Activated naive CD8-positive, alpha-beta T cell treated with anti-CD3 and anti-CD28 coated beads, Interleukin-2, amount 50 U/mL, for 16 hours (primary cell): ENCODE data around the gene BRMS1.
"Not testable (repeated sequence)": the region's sequence is repeated elsewhere in the genome, so short reads cannot be mapped to it uniquely, and the experiment has no call there.

Source experiments
- DNase-seq: peaks from one replicate; pipeline ENCODE4 v3.0.0-alpha.2; 2020; ENCODE audit warnings: low read depth, low spot score

BRMS1 gene

DNA sequence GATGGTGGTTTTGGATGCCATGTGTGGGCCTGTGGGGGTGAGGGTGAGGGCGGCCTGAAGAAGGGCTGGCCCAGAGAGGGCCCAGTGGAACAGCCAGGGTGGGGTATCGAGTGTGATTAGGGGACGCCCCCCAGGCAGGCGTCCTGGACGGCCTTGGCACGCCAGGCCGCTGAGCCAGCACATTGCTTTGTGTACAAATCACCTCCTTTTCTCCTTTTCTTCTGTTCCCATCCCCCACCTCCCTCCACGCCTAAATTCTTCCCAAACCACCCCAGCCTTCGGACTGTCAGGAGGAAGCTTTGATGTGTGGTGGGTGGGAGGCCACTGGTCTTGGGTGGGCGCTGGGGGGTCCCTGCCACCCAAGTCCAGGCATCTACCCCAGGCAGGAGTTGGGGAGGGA is 20.2 kb downstream of the BRMS1 start:
- DNase-seq: no peak

DNA sequence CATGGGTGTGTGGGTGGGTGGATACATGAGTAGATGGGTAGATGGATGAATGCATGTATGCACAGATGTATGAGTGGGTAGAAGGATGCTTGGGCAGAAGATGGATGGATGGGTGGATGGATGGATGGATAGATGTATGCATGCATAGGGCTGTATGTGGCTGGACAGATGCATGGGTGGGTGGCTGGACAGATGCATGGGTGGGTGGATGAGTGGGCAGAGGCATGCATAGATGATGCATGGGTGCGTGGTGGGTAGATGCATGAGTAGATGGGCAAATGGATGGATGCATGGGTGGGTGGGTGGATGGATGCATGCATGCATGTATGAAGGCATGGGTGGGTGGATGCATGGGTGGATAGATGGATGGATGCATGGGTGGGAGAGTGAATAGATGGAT is 21.2 kb downstream of the BRMS1 start:
- DNase-seq: no peak

DNA sequence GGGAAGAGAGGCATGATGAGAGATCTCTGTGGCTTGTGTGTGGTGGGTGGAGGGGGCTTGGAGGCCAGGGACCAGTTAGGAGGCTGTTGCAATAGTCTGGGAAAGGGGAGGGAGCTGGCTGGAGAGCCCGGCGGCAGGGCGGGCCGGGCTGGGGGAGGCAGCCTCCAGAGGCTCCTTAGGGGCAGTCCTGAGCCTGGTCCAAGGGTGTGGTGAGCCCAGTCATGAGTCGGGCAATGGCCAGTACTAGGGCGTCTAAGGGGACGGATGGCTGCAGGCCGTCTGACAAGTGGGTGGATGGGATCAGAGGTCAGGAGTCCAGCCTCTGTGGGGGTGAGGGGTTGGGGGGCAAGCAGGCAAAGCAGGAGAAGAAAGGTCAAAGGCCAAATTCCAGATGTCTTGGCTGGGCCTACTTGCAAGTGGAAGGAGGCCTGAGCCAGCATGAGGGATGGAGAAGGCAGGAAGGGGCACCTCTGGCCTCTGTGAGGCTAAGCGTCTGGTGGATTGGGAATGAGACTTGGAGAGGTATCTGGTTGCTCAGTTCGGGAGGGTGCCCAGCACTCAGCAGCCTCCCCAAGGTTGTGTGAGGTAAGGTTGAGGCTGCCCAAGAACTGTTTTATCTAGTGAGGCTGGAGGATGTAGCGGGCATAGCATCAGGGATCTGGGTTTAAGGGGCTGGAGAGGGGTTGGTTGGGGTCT is 22.0 kb downstream of the BRMS1 start:
- DNase-seq: no peak

DNA sequence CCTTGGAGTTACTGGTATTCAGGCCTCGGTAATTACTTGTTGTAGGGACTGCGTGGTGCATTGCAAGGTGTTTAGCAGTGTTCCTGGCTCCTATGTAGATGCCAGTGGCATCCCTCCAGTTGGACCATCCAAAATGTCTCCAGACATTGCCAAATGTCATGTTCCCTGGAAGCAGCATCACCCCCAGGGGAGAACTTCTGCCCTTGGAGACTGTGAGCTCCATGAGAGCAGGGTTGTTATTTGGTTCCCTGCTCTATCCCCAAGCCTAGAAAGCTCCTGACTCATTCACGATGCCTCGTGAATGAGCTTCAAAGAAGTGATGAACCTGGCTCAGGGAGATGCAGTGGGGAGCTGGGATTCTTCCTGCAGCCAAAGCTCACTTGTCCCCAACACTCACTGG is 23.3 kb downstream of the BRMS1 start:
- no peak for DNase-seq

DNA sequence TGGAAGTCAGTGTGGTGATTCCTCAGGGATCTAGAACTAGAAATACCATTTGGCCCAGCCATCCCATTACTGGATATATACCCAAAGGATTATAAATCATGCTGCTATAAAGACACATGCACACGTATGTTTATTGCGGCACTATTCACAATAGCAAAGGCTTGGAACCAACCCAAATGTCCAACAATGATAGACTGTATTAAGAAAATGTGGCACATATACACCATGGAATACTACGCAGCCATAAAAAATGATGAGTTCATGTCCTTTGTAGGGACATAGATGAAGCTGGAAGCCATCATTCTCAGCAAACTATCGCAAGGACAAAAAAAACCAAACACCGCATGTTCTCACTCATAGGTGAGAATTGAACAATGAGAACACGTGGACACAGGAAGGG is 24.2 kb downstream of the BRMS1 start:
- not testable (repeated sequence) for DNase-seq

DNA sequence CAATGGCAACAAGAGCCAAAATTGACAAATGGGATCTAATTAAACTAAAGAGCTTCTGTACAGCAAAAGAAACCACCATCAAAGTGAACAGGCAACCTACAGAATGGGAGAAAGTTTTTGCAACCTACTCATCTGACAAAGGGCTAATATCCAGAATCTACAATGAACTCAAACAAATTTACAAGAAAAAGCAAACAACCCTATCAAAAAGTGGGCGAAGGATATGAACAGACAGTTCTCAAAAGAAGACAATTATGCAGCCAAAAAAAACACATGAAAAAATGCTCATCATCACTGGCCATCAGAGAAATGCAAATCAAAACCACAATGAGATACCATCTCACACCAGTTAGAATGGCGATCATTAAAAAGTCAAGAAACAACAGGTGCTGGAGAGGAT is 24.6 kb downstream of the BRMS1 start:
- not testable (repeated sequence) for DNase-seq

DNA sequence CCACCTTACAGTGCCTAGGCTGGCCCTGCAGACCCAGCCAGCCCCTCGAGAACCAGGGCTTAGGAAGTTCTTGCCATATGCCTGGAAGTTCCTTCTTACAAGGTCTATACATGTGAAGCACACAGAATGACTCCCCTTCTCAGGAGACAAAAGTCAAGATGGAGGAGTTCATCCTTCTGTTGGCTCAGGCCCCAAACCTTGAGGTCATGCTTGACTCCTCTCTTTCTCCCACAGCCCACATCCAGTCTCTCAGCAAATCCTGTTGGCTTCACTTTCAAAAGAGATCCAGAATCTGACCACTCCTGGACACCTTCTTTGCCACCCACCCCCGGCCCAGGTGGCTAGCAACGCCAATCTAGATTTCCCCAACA is 26.3 kb downstream of the BRMS1 start:
- no peak for DNase-seq

DNA sequence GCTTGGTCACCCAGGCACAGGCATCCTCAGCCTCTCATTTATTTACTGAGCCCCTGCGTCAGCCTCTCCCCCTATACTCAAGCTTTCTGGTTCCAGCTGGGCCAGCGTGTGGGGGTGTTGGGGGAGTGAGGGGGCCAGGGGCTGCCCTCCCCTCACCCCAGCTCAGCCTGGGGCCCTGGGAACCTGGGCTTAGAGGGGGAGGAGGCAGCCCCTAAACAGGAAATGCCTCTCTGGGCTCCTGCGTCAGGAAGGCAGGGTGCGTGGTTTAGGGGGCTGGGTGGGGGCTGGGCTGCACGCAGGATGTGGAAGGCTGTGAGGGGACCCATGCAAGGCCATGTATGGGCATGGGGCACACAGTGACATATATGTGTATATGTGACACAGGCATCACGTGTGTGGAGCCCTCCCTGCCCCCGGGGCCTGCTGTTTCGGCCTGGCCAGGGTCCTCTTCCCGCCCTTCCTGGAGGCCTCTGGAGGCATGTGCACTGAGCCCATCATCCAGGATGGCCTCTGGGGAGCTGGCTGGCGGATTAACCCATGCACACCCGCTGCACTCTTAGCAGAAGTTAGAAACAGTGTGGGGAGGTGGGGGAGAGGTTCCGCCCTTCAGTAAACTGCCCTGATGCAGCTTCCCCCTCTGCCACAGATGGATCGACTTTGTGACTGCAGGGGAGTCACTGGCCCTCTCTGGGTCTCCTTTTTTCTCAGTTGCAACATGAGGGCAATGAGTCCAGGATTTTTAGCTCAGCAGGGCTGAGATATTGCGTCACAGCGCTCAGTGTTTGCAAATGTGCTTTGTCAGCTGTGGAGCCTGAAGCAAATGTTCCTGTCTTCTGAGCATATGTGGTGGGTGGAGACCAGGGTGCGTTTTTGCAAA is 26.9 kb downstream of the BRMS1 start:
- DNase-seq: no peak

DNA sequence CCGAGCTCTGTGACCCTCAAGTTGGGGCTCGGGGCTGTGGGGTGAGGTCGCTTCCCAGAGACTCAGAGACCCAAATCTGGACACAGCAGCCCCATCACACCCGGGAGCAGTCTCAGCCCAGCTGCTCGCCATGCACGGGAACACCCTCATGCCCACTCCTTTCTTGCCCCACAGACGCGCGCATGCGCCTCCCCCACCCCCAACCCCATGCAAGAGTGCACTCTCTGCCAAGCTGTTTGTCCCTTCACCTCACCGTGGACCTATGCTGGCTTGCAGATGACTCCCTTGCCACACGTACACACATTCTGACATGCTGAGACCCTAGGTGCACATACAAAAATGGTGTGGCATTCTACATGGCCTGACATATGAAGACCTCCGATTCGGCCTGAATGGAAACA is 27.6 kb downstream of the BRMS1 start:
- no peak for DNase-seq

DNA sequence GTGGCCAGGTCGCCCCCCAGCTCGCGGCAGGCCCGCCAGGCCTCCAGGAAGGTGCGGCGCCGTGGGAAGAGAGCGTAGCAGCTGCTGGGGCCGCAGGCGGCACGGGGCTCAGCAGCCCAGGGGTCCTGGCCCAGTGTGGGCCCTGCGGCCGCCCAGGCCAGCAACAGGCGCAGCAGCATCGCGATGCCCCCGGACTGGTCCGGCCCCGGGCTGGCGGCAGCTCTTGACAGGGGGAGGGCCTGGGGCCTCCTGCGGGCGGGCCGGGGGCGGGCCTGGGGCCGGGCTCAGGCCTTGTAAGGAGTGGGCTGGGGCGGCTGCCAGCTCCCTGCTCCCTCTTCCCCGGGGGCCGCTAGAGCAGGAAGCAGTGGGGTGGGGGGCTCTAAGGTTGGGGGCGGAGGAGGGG is 28.1 kb downstream of the BRMS1 start, which contains the start of gene CD248:
Gene CD248 (minus strand): TSS at position 196 of the 403 bp plus-strand sequence. CDS start 17 bp downstream, at position 179.
- no peak for DNase-seq

DNA sequence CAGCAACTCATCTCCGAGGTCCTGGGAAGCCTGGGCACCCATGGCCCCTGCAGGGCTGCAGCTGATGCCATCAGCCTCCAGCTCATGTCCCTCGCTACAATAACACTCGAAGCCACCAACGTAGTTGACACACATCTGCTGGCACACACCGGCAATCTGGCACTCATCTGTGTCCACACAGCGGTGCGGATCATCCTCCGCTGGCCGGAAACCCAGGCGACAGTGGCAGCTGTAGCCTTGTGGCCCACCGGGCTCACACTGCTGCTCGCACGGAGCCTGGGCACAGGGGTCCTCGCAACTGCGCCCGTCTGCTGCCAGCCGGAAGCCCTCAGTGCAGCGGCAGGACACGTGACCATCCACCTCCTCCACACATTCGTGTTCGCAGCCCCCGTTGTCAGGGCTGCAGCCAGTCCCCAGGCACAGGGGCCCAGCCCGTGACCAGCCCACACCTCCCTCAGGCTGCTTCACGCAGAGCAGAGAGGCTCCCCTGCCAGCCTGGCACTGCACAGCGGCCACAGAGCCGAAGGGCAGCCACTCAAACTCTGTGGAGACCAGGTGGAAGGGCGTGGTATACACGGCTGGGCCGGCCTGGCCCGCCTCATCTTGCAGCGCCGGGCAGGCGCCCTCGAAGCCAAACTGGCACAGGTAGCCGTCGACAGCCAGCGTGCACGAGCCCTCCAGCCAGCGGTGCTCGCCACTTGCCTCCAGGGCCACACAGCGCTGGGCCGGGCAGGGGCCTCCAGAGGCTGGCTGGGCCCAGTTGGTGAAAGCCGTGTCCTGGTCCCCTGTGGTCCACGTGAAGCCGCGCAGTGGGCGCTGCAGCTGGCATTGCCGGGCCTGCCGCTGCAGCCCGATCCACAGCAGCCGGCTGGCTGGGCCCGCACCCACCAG is 28.7 kb downstream of the BRMS1 start:
- DNase-seq: no peak

DNA sequence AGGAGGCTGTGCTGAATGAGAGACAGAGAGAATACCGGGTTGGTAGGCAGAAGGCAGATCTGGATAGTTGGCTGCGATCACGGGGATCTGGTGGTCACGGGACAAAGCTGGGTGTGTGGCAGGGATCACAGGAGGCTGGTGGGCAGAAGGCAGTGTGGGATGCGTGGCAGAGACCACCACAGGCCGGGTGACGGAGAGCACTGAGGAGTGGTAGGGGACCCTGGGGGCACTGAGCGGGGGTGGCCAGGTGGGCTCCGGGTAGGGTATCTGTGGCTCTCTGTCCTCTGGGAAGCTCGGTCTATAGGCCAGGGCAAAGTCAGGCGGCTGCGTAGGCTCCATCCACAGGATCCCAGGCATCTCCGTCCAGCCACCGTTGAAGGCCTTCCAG is 29.4 kb downstream of the BRMS1 start:
- no peak for DNase-seq

DNA sequence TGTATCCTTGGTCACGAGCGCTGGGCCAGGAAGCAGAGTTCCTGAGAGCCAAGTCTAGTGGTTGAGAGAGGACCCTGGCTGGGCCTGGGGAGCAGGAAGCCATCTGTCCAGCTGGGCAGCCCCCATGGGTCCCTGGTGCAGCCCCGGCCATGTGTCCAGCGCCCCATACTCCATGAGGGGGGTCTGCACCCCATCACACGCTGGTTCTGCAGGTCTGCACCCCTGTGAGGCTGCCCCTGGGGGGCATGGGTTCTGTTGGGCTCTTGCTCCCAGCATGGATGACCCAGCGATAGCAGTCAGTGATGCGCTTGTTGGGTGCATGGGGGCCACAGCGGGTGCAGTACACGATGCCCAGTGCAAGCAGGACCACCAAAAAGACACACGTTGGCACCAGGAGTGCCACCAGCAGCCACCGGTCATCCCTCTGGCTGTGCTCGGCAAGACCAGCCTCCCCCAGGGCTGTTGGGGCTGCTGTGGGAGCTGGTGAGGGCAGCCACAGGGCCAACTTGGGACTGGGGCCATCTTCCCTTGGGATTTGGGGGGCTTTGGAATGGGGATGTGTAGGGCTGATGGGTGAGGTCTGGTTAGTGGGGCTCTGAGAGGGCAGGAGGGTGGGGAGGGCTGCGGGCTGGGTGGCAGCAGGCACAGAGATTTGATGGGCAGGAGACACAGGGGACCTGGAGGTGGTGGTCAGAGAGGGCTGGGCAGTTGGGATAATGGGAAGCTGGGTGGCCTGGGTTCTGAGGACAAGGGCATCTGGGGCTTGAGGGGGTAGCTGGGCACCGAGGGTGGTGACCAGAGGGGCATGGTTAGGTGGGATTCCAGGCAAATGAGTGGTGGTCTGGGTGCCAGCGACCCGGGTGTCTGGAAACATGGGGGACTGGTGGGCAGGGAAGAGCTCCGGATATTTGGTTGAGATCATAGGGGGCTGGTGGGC is 30.1 kb downstream of the BRMS1 start:
- DNase-seq: no peak

DNA sequence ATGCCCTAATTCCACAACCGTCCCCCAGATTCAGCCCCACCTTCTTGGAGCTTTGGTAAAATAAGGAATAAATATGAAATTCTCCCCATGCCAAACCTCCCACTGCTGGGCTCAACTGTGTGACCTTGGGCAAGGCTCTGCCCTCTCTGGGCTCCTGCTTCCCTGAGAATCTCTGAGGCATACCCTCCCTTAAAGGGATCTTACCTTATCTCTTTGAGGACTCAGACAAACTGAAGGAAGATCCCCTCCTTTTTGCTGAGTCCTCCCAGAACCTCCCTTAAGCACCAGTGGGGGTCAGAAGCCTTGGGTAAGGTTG is 30.8 kb downstream of the BRMS1 start:
- no peak for DNase-seq

DNA sequence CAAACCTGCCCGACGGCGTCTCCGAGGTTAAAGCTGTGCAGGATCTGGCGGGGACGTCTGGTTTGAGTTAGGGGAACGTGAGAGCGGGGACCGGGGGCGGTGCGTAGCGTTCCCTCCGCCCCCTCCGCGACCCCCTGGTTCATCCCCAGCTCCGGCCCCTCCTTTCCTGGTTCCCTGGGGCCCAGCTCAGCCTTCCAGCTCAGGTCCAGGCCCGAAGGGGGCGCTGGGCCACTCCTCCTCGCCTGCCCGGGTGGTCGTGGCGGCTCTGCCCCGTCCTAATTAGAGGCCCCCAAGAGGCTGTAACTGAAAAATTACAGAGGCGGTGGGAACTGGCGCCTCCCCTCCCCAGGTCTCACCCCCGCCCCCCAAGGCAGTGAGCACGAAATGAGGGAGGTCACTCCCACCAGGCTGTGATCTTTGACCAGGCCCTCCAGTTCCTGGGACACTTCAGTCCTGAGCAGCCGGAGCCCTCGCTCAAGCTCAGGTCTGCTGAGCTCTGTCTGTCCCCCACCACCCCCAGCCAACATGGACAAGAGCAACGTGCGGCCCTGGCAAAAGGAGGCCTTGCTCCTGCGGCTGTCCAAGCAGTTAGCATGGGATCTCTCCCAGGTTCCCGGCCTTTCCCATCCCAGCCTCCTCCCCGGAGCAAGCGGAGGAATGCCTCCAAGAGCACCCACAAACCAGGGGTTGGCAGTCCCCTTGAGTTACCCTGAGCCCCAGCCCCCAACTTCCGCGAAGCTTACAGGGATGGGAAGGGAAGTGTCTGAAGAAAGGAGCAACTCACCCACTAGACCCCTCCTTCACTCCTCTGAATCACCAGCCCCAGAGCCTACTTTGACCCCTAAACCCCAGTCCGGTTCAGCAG is 31.4 kb downstream of the BRMS1 start:
- DNase-seq: no peak

DNA sequence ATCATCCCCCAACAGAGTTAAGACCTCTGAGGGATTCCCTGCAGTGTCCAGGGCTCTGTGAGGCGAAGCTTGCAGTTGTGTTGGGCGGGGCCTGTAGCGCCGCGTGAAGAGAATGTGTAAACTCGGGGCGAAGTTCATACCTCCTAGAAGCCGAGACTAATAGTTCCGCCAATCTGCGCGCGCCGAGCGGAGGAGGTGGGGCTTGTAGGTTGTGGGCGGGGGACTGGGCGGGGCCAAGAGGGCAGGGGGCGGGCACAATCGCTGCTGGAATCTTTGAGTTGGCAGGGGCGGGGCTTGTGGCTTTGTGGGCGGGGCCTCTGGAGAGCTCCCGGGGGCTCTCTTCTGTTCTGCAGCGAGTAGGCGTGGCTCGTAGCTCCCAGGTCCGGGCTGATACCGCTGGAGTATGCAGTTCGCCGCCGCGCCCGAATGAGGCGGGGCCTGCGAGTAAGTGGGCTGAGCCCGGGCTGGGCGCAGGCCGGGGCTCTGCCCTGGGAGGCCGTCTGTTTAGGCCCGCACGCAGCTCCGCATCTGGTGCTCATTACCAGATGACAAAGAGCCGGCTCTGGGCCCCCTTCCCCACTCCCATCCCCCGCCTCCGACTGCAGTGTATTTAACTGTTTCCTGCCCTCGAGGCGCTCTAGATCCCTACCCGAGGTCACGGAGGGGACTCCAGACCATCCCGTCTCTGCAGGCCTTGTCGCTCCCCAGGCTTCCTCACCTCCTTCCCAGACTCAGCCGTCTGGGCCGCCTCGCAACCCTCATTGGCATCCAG is 32.2 kb downstream of the BRMS1 start:
- peak; percentile 98 for DNase-seq

DNA sequence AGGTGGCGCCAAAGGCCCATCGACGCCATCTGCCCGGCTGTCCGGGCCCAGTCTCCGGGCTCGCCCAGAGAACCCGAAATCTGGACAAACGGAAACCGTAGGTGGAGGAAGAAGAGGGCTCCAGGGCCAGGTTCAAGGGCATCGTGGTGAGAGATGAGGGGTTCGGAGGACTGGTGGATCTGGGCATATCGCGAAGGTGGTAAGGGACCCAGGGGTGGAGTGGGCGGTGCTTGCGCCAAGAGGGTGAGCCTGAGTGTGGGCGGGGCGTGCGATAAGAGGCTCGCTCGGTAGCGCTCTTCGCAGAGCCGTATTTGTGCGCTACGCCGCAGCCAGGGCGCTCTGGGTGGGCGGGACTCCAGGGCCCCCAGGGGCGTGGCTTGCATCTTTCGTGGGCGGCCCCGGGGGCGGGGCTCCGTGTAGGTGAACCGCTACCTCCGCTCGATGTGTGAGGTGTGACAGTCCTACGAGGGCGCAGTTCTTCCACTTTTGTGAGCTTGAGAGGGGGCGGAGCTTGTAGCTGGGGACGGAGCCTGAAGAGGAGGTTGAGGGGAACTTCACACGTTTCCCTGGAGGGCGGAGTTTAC is 32.8 kb downstream of the BRMS1 start:
- peak; percentile 94 for DNase-seq

DNA sequence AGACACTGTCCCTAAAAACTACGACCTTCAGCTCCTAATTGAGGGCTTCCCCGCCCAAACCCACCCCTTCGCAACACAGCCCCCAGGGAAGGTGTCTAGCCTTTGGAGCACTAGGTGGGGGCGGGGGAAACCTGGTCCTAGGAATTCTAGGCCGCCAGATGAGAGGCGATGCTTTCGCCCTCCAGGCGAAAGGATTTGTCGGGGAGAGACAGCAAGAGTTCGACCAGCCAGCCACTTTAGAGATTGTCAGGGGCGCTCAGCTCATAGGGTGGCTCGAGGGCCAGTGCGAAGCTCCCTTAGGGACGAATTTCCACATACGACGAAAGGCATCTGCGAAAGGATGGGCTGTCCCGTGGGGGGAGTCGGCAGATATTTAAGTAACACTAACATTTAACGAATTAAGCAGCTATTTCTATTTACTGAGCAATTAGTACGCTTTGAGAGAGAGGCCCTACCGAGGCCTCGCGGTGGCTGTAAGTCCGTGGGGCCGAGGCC is 33.4 kb downstream of the BRMS1 start:
- DNase-seq: no peak
